GM12878 (cell line): ENCODE measurements around the gene YKT6.

Source experiments
- CHD2 ChIP-seq: IDR thresholded peaks from 2 replicates; pipeline ENCODE4 v1.6.1; 2011; ENCODE audit warnings: low read depth, low read length, improper control_type of control experiment, borderline replicate concordance
- EP300 ChIP-seq, 2 experiments: fragments of 150-350 bp in 1 of 2; IDR thresholded peaks; 2 replicates each; pipeline ENCODE4 v1.6.1; 2011 to 2012; ENCODE audit warnings: low read depth in 2 of 2, low read length in 2 of 2, borderline replicate concordance in 1 of 2, improper control_type of control experiment in 1 of 2, inconsistent platforms in 1 of 2; ENCODE audit not compliant: control insufficient read depth in 1 of 2
- GABPA ChIP-seq: IDR thresholded peaks from 2 replicates; pipeline ENCODE4 v1.6.1; 2014; ENCODE audit warnings: antibody characterized with exemption, low read depth, mild to moderate bottlenecking, inconsistent platforms
- MAX ChIP-seq: IDR thresholded peaks from 2 replicates; pipeline ENCODE4 v1.6.1; 2012; ENCODE audit warnings: low read depth, low read length, improper control_type of control experiment
- POLR2A ChIP-seq: IDR thresholded peaks from 2 replicates; pipeline ENCODE4 v1.6.1; 2011; ENCODE audit warnings: low read depth, mild to moderate bottlenecking, low read length
- SIX5 ChIP-seq: IDR thresholded peaks from 2 replicates; pipeline ENCODE4 v1.6.1; 2011; ENCODE audit warnings: mild to moderate bottlenecking, low read depth, low read length, moderate library complexity; ENCODE audit not compliant: severe bottlenecking
- SMC3 ChIP-seq: IDR thresholded peaks from 2 replicates; pipeline ENCODE4 v1.6.1; 2011; ENCODE audit warnings: low read length, improper control_type of control experiment, borderline replicate concordance
- ZZZ3 ChIP-seq: IDR thresholded peaks from 2 replicates; pipeline ENCODE4 v1.6.1; 2011; ENCODE audit warnings: low read depth; ENCODE audit not compliant: control insufficient read depth, insufficient read length
- TF ChIP-seq, protein P1 (sequence below): fragments of 450-650 bp; conservative IDR thresholded peaks from 2 replicates; pipeline ENCODE4 v1.6.1; 2017; ENCODE audit warnings: mild to moderate bottlenecking, moderate library complexity
- TF ChIP-seq, protein P2 (sequence below): fragments of 150-350 bp; IDR thresholded peaks from 2 replicates; pipeline ENCODE4 v1.6.1; 2014; ENCODE audit warnings: mild to moderate bottlenecking, low read depth, low read length
- TF ChIP-seq, protein P3 (sequence below), 3 experiments: IDR thresholded peaks in 2 of 3; conservative IDR thresholded peaks in 1 of 3; 2 replicates each; pipeline ENCODE4 v1.5.1; 2011; ENCODE audit warnings: low read depth in 3 of 3, low read length in 3 of 3, mild to moderate bottlenecking in 3 of 3, control low read depth in 2 of 3, moderate library complexity in 2 of 3, inconsistent platforms in 1 of 3, mixed read lengths in 1 of 3; ENCODE audit not compliant: control insufficient read depth in 2 of 3, insufficient read depth in 1 of 3; ENCODE audit errors: extremely low read depth in 1 of 3

GRCh38 chr7:44156453-44157010 lies 44.2 kb upstream of the YKT6 start:
- TF ChIP-seq SMC3 (no peak), GABPA (no peak), EP300 (IDR thresholded peaks at IDR 0.05; ENCODE audit: borderline replicate concordance in 1 of 2, control insufficient read depth in 1 of 2, low read depth in 2 of 2, low read length in 2 of 2) (no peak), ZZZ3 (no peak), CHD2 (no peak), MAX (no peak), SIX5 (no peak), POLR2A (no peak)
- TF ChIP-seq, protein P1, sequence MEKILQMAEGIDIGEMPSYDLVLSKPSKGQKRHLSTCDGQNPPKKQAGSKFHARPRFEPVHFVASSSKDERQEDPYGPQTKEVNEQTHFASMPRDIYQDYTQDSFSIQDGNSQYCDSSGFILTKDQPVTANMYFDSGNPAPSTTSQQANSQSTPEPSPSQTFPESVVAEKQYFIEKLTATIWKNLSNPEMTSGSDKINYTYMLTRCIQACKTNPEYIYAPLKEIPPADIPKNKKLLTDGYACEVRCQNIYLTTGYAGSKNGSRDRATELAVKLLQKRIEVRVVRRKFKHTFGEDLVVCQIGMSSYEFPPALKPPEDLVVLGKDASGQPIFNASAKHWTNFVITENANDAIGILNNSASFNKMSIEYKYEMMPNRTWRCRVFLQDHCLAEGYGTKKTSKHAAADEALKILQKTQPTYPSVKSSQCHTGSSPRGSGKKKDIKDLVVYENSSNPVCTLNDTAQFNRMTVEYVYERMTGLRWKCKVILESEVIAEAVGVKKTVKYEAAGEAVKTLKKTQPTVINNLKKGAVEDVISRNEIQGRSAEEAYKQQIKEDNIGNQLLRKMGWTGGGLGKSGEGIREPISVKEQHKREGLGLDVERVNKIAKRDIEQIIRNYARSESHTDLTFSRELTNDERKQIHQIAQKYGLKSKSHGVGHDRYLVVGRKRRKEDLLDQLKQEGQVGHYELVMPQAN: no peak
- TF ChIP-seq, protein P2, sequence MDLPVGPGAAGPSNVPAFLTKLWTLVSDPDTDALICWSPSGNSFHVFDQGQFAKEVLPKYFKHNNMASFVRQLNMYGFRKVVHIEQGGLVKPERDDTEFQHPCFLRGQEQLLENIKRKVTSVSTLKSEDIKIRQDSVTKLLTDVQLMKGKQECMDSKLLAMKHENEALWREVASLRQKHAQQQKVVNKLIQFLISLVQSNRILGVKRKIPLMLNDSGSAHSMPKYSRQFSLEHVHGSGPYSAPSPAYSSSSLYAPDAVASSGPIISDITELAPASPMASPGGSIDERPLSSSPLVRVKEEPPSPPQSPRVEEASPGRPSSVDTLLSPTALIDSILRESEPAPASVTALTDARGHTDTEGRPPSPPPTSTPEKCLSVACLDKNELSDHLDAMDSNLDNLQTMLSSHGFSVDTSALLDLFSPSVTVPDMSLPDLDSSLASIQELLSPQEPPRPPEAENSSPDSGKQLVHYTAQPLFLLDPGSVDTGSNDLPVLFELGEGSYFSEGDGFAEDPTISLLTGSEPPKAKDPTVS: no peak
- TF ChIP-seq, protein P3, sequence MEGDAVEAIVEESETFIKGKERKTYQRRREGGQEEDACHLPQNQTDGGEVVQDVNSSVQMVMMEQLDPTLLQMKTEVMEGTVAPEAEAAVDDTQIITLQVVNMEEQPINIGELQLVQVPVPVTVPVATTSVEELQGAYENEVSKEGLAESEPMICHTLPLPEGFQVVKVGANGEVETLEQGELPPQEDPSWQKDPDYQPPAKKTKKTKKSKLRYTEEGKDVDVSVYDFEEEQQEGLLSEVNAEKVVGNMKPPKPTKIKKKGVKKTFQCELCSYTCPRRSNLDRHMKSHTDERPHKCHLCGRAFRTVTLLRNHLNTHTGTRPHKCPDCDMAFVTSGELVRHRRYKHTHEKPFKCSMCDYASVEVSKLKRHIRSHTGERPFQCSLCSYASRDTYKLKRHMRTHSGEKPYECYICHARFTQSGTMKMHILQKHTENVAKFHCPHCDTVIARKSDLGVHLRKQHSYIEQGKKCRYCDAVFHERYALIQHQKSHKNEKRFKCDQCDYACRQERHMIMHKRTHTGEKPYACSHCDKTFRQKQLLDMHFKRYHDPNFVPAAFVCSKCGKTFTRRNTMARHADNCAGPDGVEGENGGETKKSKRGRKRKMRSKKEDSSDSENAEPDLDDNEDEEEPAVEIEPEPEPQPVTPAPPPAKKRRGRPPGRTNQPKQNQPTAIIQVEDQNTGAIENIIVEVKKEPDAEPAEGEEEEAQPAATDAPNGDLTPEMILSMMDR (IDR thresholded peaks at IDR 0.05 in 2 of 3, conservative IDR thresholded peaks at IDR 0.05 in 1 of 3; ENCODE audit: control insufficient read depth in 2 of 3, extremely low read depth in 1 of 3, insufficient read depth in 1 of 3, low read depth in 3 of 3, low read length in 3 of 3): no peak
